ENCODE results near the gene NDUFA3.
A peak's percentile ranks its signal among the peaks of the same experiment; 100 is the strongest.

The NDUFA3 gene

GRCh38 chr19:54137699-54138488 is 35.2 kb downstream of the NDUFA3 start, which contains the start of gene CNOT3:
Gene CNOT3 (plus strand): TSS chr19:54137762. CDS start chr19:54142979, 5,217 bp downstream.
- Histone ChIP-seq H3K27me3 (no peaks in the 10 kb centered on the region), H3K9me3 (no peaks in the 10 kb centered on the region), H3K4me3 (peak within 1 kb of the TSS; percentile 83 to 99), H3K36me3 (peaks cover 5 to 22% (median 10%) of the 10 kb centered on the region in 3 donors), H3K4me1 (peaks cover 0 to 42% (median 34%) of the 10 kb centered on the region in 4 donors), H3K27ac (peak within 1 kb of the TSS; percentile 99)
- TF ChIP-seq CTCF (IDR thresholded peaks at IDR 0.05): no peak
- intact Hi-C loops (cut with DNase I; ENCODE audit: low total_unique reads): loop anchor here (2.0 kb wide), 1 partner anchor 21 kb away; the partner anchor contains the start of gene LENG1
- no peak for DNase-seq

GRCh38 chr19:54138489-54139256 is 36.0 kb downstream of the NDUFA3 start:
- DNase-seq: no peak
- Histone ChIP-seq H3K36me3 (peaks cover 12 to 25% (median 13%) of the 10 kb centered on the region in 3 donors), H3K4me1 (peaks cover 0 to 42% (median 34%) of the 10 kb centered on the region in 4 donors), H3K27ac (peak overlapping the region; percentile 99), H3K4me3 (peak overlapping the region; percentile 83 to 99), H3K9me3 (no peaks in the 10 kb centered on the region), H3K27me3 (no peaks in the 10 kb centered on the region)
- intact Hi-C loops (cut with DNase I; ENCODE audit: low total_unique reads): no loop called here
- TF ChIP-seq CTCF (IDR thresholded peaks at IDR 0.05): no peak

GRCh38 chr19:54141356-54141755 is 38.7 kb downstream of the NDUFA3 start:
- intact Hi-C loops (cut with DNase I; ENCODE audit: low total_unique reads): no loop called here
- Histone ChIP-seq H3K27me3 (no peaks in the 10 kb centered on the region), H3K27ac (no peak overlapping the region), H3K4me1 (peaks cover 0 to 35% (median 27%) of the 10 kb centered on the region in 4 donors), H3K9me3 (no peaks in the 10 kb centered on the region), H3K4me3 (no peak overlapping the region), H3K36me3 (peaks cover 39 to 52% (median 40%) of the 10 kb centered on the region in 3 donors)
- no peak for DNase-seq
- TF ChIP-seq CTCF (IDR thresholded peaks at IDR 0.05): no peak

GRCh38 chr19:54142166-54142780 is 39.6 kb downstream of the NDUFA3 start:
- no peak overlapping the region for H3K27ac ChIP-seq
- TF ChIP-seq CTCF (IDR thresholded peaks at IDR 0.05): no peak
- no peaks in the 10 kb centered on the region for H3K27me3 ChIP-seq
- H3K9me3 ChIP-seq: no peaks in the 10 kb centered on the region
- H3K4me1 ChIP-seq: peaks cover 0 to 31% (median 26%) of the 10 kb centered on the region in 4 donors
- intact Hi-C loops (cut with DNase I; ENCODE audit: low total_unique reads): no loop called here
- H3K36me3 ChIP-seq: peaks cover 48 to 61% (median 49%) of the 10 kb centered on the region in 3 donors
- H3K4me3 ChIP-seq: no peak overlapping the region
- no peak for DNase-seq

GRCh38 chr19:54145541-54146158 is 43.0 kb downstream of the NDUFA3 start:
- intact Hi-C loops (cut with DNase I; ENCODE audit: low total_unique reads): no loop called here
- H3K4me1 ChIP-seq: peaks cover 0 to 8% (median 3%) of the 10 kb centered on the region in 4 donors
- no peaks in the 10 kb centered on the region for H3K27me3 ChIP-seq
- no peak for TF ChIP-seq CTCF (IDR thresholded peaks at IDR 0.05)
- DNase-seq: no peak
- H3K9me3 ChIP-seq: no peaks in the 10 kb centered on the region
- H3K4me3 ChIP-seq: no peak overlapping the region
- H3K36me3 ChIP-seq: peaks cover 70 to 88% (median 83%) of the 10 kb centered on the region in 3 donors
- H3K27ac ChIP-seq: no peak overlapping the region

All from tibial artery (tissue), 4 donors.